SH-SY5Y (cell line): ENCODE data around the gene RNASE1.

ENCODE experiments used
- GATA2 ChIP-seq: IDR thresholded peaks from 2 replicates; pipeline ENCODE4 v1.6.1; 2011; ENCODE audit warnings: mild to moderate bottlenecking, low read depth, low read length
- GATA3 ChIP-seq: IDR thresholded peaks from 2 replicates; pipeline ENCODE4 v1.6.1; 2011; ENCODE audit warnings: low read depth, mild to moderate bottlenecking, low read length, moderate library complexity

GRCh38 chr14:20837831-20838230 lies 35.2 kb upstream of the RNASE1 start:
- TF ChIP-seq GATA2 (no peak), GATA3 (no peak)
